ENCODE measurements around the gene AFF3.

DNA sequence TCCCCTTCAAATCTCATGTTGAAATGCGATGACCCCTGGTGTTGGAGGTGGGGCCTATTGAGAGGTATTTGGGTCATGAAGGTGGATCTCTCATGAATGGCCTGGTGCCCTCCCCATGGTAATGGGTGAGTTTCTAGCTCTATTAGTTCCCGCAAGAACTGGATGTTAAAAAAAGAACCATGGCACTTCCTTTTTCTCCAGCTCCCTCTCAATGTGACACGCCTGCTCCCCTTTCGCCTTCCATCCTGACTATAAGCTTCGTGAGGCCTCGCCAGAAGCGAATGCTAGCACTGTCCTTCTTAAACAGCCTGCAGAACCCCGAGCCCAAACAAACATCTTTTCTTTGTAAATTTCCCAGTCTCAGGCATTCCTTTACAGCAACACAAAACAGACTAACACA is 349.4 kb downstream of the AFF3 start:
- TF ChIP-seq, protein P1, sequence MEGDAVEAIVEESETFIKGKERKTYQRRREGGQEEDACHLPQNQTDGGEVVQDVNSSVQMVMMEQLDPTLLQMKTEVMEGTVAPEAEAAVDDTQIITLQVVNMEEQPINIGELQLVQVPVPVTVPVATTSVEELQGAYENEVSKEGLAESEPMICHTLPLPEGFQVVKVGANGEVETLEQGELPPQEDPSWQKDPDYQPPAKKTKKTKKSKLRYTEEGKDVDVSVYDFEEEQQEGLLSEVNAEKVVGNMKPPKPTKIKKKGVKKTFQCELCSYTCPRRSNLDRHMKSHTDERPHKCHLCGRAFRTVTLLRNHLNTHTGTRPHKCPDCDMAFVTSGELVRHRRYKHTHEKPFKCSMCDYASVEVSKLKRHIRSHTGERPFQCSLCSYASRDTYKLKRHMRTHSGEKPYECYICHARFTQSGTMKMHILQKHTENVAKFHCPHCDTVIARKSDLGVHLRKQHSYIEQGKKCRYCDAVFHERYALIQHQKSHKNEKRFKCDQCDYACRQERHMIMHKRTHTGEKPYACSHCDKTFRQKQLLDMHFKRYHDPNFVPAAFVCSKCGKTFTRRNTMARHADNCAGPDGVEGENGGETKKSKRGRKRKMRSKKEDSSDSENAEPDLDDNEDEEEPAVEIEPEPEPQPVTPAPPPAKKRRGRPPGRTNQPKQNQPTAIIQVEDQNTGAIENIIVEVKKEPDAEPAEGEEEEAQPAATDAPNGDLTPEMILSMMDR (conservative IDR thresholded peaks at IDR 0.05; ENCODE audit: low read depth, low read length), result no peak
- no peak for TF ChIP-seq EZH2 (IDR thresholded peaks at IDR 0.05; ENCODE audit: borderline replicate concordance, low read depth, low read length, poor library complexity, severe bottlenecking)

Measured in A673 (cell line).